GM12878 (cell line): ENCODE results near the gene CYP26B1. TPM values are rescaled to one million over a fixed set of nuclear protein-coding genes. Genes with fewer than 3 reads are reported as not detected.

ENCODE experiments used
- ATAC-seq: fragments of 200-7000 bp; cut with Tn5 transposase; 3 replicates; pipeline ENCODE4 v1.9.1; 2020; ENCODE audit warnings: mild to moderate bottlenecking, moderate library complexity
- BruUV-seq: library from RNA; stranded (reverse); fragments of 400-500 nt; replicated peaks from 2 replicates; lab custom pipeline; 2021; lab: Mats Ljungman, UMichigan
- CTCF ChIA-PET: fragments of 300-600 bp; sonication (Branson Sonifier 250); formaldehyde crosslinking; extraction: SDS; loops from one replicate; lab custom pipeline; 2021; ENCODE audit warnings: inconsistent platforms; lab: Yijun Ruan, JAX
- POLR2A ChIA-PET: fragments of 350-600 bp; formaldehyde crosslinking; extraction: SDS; loops from one replicate; lab custom pipeline; 2021; ENCODE audit warnings: inconsistent platforms; lab: Charles Lee
- RAD21 ChIA-PET: fragments of 300-600 bp; sonication (Branson Sonifier 250); formaldehyde crosslinking; loops from one replicate; lab custom pipeline; 2023; ENCODE audit warnings: antibody characterized with exemption; ENCODE audit not compliant: unreplicated experiment; lab: Charles Lee
- SMC1A ChIA-PET: fragments of 300-600 bp; sonication (Branson Sonifier 250); formaldehyde crosslinking; loops from one replicate; lab custom pipeline; 2023; ENCODE audit not compliant: unreplicated experiment, uncharacterized antibody; lab: Charles Lee
- DNase-seq: peaks from one replicate; pipeline ENCODE4 v3.0.0-alpha.2; 2011; ENCODE audit warnings: low read depth, low spot score
- FAIRE-seq: peaks from 3 replicates; lab custom pipeline; 2011; peaks lifted over from hg19 to GRCh38; lab: Jason Lieb, UNC
- H2AFZ ChIP-seq: 2 replicates; pipeline ENCODE4 v1.6.0; 2011; ENCODE audit warnings: low read depth, low read length, control low read depth; ENCODE audit not compliant: control insufficient read depth
- H3K27ac ChIP-seq: 2 replicates; pipeline ENCODE4 v1.5.1; 2011; ENCODE audit warnings: control low read depth; ENCODE audit not compliant: control insufficient read depth, insufficient read depth
- H3K27me3 ChIP-seq, 2 experiments: replicated peaks in 1 of 2; 2 replicates each; pipeline versions ENCODE4 v1.6.0 to v1.6.1; 2011; ENCODE audit warnings: low read length in 1 of 2; ENCODE audit not compliant: control insufficient read depth in 2 of 2, insufficient read depth in 2 of 2
- H3K36me3 ChIP-seq, 2 experiments: 2 replicates each; pipeline ENCODE4 v1.5.1; 2011; ENCODE audit warnings: low read length in 1 of 2; ENCODE audit not compliant: control insufficient read depth in 2 of 2, insufficient read depth in 2 of 2
- H3K4me1 ChIP-seq: 2 replicates; pipeline ENCODE4 v1.6.1; 2011; ENCODE audit warnings: mild to moderate bottlenecking, low read length, moderate library complexity, mixed read lengths; ENCODE audit not compliant: control insufficient read depth, insufficient read depth
- H3K4me2 ChIP-seq: 2 replicates; pipeline ENCODE4 v1.6.0; 2011; ENCODE audit warnings: control low read depth; ENCODE audit not compliant: control insufficient read depth, insufficient read depth
- H3K4me3 ChIP-seq: fragments of 200-600 bp; sonication (generic); 2 replicates; pipeline ENCODE4 v1.5.1; 2016
- H3K79me2 ChIP-seq: 2 replicates; pipeline ENCODE4 v1.6.0; 2011; ENCODE audit warnings: low read length; ENCODE audit not compliant: control insufficient read depth, insufficient read depth
- H3K9ac ChIP-seq: 2 replicates; pipeline ENCODE4 v1.8.0; 2011; ENCODE audit warnings: low read length, control low read depth, mixed read lengths; ENCODE audit not compliant: control insufficient read depth, insufficient read depth
- H3K9me3 ChIP-seq: replicated peaks from 3 replicates; pipeline ENCODE4 v1.5.1; 2011; ENCODE audit warnings: mild to moderate bottlenecking, low read length; ENCODE audit not compliant: control insufficient read depth, insufficient read depth
- H4K20me1 ChIP-seq: 2 replicates; pipeline ENCODE4 v1.6.0; 2011; ENCODE audit not compliant: control insufficient read depth, insufficient read depth
- MYC ChIP-seq: IDR thresholded peaks from 2 replicates; pipeline ENCODE4 v1.6.1; 2011; ENCODE audit warnings: mild to moderate bottlenecking, low read length, moderate library complexity, inconsistent platforms; ENCODE audit not compliant: insufficient read depth, insufficient replicate concordance, insufficient read length, severe bottlenecking
- PAX8 ChIP-seq: fragments of 450-650 bp; IDR thresholded peaks from 2 replicates; pipeline ENCODE4 v1.6.1; 2017; ENCODE audit warnings: mild to moderate bottlenecking, moderate library complexity
- SRF ChIP-seq, 2 experiments: IDR thresholded peaks; 2 replicates each; pipeline ENCODE4 v1.6.1; 2011; ENCODE audit warnings: low read depth in 2 of 2, low read length in 2 of 2, mild to moderate bottlenecking in 1 of 2, moderate library complexity in 1 of 2
- TBL1XR1 ChIP-seq: IDR thresholded peaks from 2 replicates; pipeline ENCODE4 v1.6.1; 2012; ENCODE audit warnings: low read depth, low read length, improper control_type of control experiment
- TCF7 ChIP-seq: IDR thresholded peaks from 2 replicates; pipeline ENCODE4 v1.6.1; 2014; ENCODE audit warnings: antibody characterized with exemption, borderline replicate concordance
- WGBS: methylation state at CpG from one replicate; pipeline ENCODE4 v1.1.6; 2016; ENCODE audit warnings: low lambda C conversion rate; ENCODE audit not compliant: insufficient replicate concordance, insufficient coverage; ENCODE audit errors: missing lambda C conversion rate; 5-methylcytosine and 5-hydroxymethylcytosine counted together
- in situ Hi-C: fragments of 300-500 bp; cut with MboI; formaldehyde crosslinking; loops from 9 replicates; pipeline ENCODE4 v1.14.3; 2018; ENCODE audit warnings: mixed read lengths
- intact Hi-C: fragments of 100-400 bp; cut with micrococcal nuclease; formaldehyde crosslinking; loops from one replicate; pipeline ENCODE4 v1.14.2; 2022; ENCODE audit not compliant: unreplicated experiment
- polyA plus RNA-seq, 11 experiments: library from polyadenylated mRNA; depleted of rRNA in 4 of 11; unstranded in 6 of 11; stranded (reverse) in 5 of 11; fragments of >200 nt; fragmentation: Nextera tagmentation in 4 of 11; fragmentation: Illumina TruSeq in 1 of 11; extraction: Ambion mirVana in 4 of 11; extraction: Trizol in 1 of 11; gene quantifications; 1 replicate in 1 of 11; 2 replicates in 10 of 11; pipeline versions ENCODE4 v1.2.1 to v1.2.3, GENCODE V29; 2011 to 2016; ENCODE audit warnings: inconsistent platforms in 2 of 11, missing spikeins in 2 of 11, low read depth in 1 of 11
- total RNA-seq, 4 experiments: library from RNA; depleted of rRNA in 3 of 4; stranded (reverse); fragments of >200 nt in 3 of 4; fragmentation: Illumina TruSeq in 1 of 4; extraction: Trizol in 1 of 4; gene quantifications; 2 replicates each; pipeline versions ENCODE4 v1.2.1 to v1.2.3, GENCODE V29; 2013 to 2021

Gene CYP26B1
- total and polyA plus RNA-seq, 10 of the 15 experiments (the other 5 are each of a cell fraction or from before 2014, with no cell fraction given): not detected

DNA sequence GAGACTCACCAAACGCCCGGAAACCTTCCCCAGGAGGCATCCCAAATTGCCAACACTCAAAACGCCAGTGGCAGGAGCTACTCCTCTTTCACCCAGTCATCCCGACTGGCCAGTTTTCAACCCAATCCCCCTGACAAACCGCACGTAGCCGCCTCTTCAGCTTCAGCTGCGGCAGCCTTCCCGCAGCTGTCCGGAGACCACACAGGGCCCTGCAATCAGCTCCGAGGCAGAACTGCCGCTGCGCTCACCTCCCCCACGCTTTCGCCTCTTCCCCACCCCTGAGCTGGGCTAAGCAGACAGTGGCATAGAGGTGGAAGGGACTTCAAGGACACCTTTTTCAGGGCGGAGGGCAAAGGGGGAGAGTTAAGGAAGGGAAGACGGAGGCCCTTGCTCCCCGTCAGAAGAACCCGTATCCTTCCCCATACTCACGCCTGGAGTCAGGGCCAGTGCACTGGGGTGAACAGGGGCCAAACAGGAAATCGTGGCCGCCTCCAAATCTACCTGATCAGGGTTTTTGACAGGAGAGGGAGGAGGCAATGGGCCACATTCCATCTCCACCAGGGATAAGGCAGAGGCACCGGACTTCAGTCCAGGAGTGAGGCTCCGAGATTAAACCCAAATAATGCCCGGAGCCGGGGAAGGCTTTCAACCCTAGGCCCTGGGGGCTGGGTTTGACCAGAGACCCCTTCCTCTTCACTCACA, 16.9 kb downstream of the CYP26B1 start (continued):
- TF ChIP-seq SRF (IDR thresholded peaks at IDR 0.05; ENCODE audit: low read depth in 2 of 2, low read length in 2 of 2): no peak
- TF ChIP-seq TBL1XR1: no peak
- no peak for TF ChIP-seq PAX8
- no peak for TF ChIP-seq MYC
- TF ChIP-seq, all 136 proteins: peak for 0

DNA sequence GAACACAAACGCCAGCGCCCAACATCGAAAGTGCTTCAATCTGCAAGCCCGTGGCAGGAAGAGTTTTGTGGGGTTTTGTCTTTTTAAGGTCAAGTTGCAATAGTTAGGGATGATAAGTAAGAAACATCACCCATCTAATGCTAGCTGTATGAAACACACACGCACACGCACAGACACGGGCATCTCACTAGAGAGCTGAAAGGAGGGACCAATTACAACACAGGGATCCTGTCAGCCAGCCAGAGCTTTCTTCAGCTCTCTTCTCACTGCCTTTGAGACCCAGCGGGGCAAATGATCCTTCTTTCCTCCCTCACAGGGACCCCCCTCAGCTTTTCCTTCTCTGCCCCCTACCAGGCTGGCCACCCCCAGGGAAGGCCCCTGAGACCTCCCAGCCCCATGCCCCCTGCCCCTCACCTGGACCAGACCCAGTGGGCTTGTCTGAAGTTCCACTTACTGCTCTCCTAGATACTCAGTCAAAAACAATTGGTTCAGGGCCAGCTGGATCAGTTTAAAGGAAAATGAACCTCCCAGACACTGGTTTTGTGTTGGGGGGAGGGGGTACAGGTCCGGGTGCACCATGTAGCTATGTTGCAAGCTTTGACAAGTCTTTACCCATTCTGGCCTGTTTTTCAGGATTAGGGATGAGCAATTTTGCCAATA, 17.9 kb downstream of the CYP26B1 start:
- ChIA-PET CTCF (no interaction called here), RAD21 (no interaction called here), POLR2A (no interaction called here)
- 68% methylated on average over 8 of the region's 9 CpGs for WGBS
- no peaks in the 10 kb centered on the region for H4K20me1 ChIP-seq
- H3K36me3 ChIP-seq: no peaks in the 10 kb centered on the region
- H3K4me1 ChIP-seq: no peaks in the 10 kb centered on the region
- H3K27ac ChIP-seq: no peak overlapping the region
- no peak overlapping the region for H2AFZ ChIP-seq
- DNase-seq (no peak), ATAC-seq (no peak)
- H3K79me2 ChIP-seq: no peaks in the 10 kb centered on the region
- H3K4me3 ChIP-seq: no peak overlapping the region
- in situ Hi-C loops (loop anchor here (25.0 kb wide), 1 partner anchor 843 kb away; no protein-coding TSS in a partner anchor), intact Hi-C loops (no loop called here)
- H3K9me3 ChIP-seq: no peaks in the 10 kb centered on the region
- H3K27me3 ChIP-seq: no peaks in the 10 kb centered on the region; a peak in 1 of 4 replicates
- BruUV-seq: no TSS peak
- H3K4me2 ChIP-seq: no peak overlapping the region
- no peak for TF ChIP-seq TCF7
- TF ChIP-seq, all 136 proteins: peak for 0
- H3K9ac ChIP-seq: no peak overlapping the region
- no peak for FAIRE-seq
- SMC1A ChIA-PET: no interaction called here
